Measurements from ENCODE around the gene MIEF1.
"Not testable (repeated sequence)": the region's sequence is repeated elsewhere in the genome, so short reads cannot be mapped to it uniquely, and the experiment has no call there.

Gene MIEF1

GRCh38 chr22:39512026-39512425 lies 9.9 kb downstream of the MIEF1 start:
- H3K4me1 Mint-ChIP-seq = peaks cover 49% of the 10 kb centered on the region
- H3K27me3 Mint-ChIP-seq = no peaks in the 10 kb centered on the region
- peaks cover 73% of the 10 kb centered on the region for H3K36me3 Mint-ChIP-seq
- H3K27ac Mint-ChIP-seq = no peak overlapping the region
- no peaks in the 10 kb centered on the region for H3K9me3 Mint-ChIP-seq
- H3K4me3 Mint-ChIP-seq = no peak overlapping the region
- ATAC-seq = no peak

- ATAC-seq = no peak
- H3K36me3 Mint-ChIP-seq = peaks cover 64% of the 10 kb centered on the region
- H3K4me3 Mint-ChIP-seq = no peak overlapping the region
- H3K27me3 Mint-ChIP-seq = no peaks in the 10 kb centered on the region
- peaks cover 43% of the 10 kb centered on the region for H3K4me1 Mint-ChIP-seq
- no peak overlapping the region for H3K27ac Mint-ChIP-seq
- no peaks in the 10 kb centered on the region for H3K9me3 Mint-ChIP-seq
These were observed 11.7 kb downstream of the MIEF1 start for GRCh38 chr22:39513791-39514190.

GRCh38 chr22:39514373-39514973 lies 12.4 kb downstream of the MIEF1 start:
- no peaks in the 10 kb centered on the region for H3K9me3 Mint-ChIP-seq
- ATAC-seq = no peak
- no peaks in the 10 kb centered on the region for H3K27me3 Mint-ChIP-seq
- no peak overlapping the region for H3K27ac Mint-ChIP-seq
- peaks cover 57% of the 10 kb centered on the region for H3K36me3 Mint-ChIP-seq
- H3K4me1 Mint-ChIP-seq = peaks cover 43% of the 10 kb centered on the region
- no peak overlapping the region for H3K4me3 Mint-ChIP-seq

- Mint-ChIP-seq H3K27ac (peak overlapping the region; percentile 82), H3K4me1 (peaks cover 38% of the 10 kb centered on the region), H3K36me3 (peaks cover 53% of the 10 kb centered on the region), H3K4me3 (no peak overlapping the region), H3K27me3 (no peaks in the 10 kb centered on the region), H3K9me3 (no peaks in the 10 kb centered on the region)
- no peak for ATAC-seq
These were observed 13.4 kb downstream of the MIEF1 start for GRCh38 chr22:39515266-39516050.

GRCh38 chr22:39517470-39517869 lies 15.4 kb downstream of the MIEF1 start:
- Mint-ChIP-seq H3K27me3 (no peaks in the 10 kb centered on the region), H3K36me3 (peaks cover 58% of the 10 kb centered on the region), H3K4me3 (no peak overlapping the region), H3K9me3 (no peaks in the 10 kb centered on the region), H3K4me1 (peaks cover 42% of the 10 kb centered on the region), H3K27ac (no peak overlapping the region)
- ATAC-seq = no peak

GRCh38 chr22:39518144-39518786 lies 16.2 kb downstream of the MIEF1 start:
- ATAC-seq = no peak
- Mint-ChIP-seq H3K4me3 (peak overlapping the region; percentile 98), H3K9me3 (no peaks in the 10 kb centered on the region), H3K4me1 (peaks cover 50% of the 10 kb centered on the region), H3K36me3 (peaks cover 58% of the 10 kb centered on the region), H3K27ac (peak overlapping the region; percentile 91), H3K27me3 (no peaks in the 10 kb centered on the region)

GRCh38 chr22:39518996-39519680 lies 17.0 kb downstream of the MIEF1 start:
- H3K4me1 Mint-ChIP-seq = peaks cover 56% of the 10 kb centered on the region
- H3K9me3 Mint-ChIP-seq = no peaks in the 10 kb centered on the region
- H3K36me3 Mint-ChIP-seq = peaks cover 55% of the 10 kb centered on the region
- H3K4me3 Mint-ChIP-seq = peak overlapping the region; percentile 98
- ATAC-seq = no peak
- peak overlapping the region; percentile 91 for H3K27ac Mint-ChIP-seq
- no peaks in the 10 kb centered on the region for H3K27me3 Mint-ChIP-seq

- peak; percentile 97 for ATAC-seq
- Mint-ChIP-seq H3K36me3 (peaks cover 55% of the 10 kb centered on the region), H3K9me3 (no peaks in the 10 kb centered on the region), H3K27ac (peak overlapping the region; percentile 91), H3K27me3 (no peaks in the 10 kb centered on the region), H3K4me3 (peak overlapping the region; percentile 98), H3K4me1 (peaks cover 56% of the 10 kb centered on the region)
These were observed 17.7 kb downstream of the MIEF1 start for GRCh38 chr22:39519681-39520225.

- ATAC-seq = peak; percentile 72
- Mint-ChIP-seq H3K27ac (peak within 1 kb of the TSS; percentile 91), H3K36me3 (peaks cover 58% of the 10 kb centered on the region), H3K4me1 (peaks cover 60% of the 10 kb centered on the region), H3K27me3 (no peaks in the 10 kb centered on the region), H3K9me3 (no peaks in the 10 kb centered on the region), H3K4me3 (peak within 1 kb of the TSS; percentile 98)
These were observed 18.4 kb downstream of the MIEF1 start, which contains the start of gene ATF4 for GRCh38 chr22:39520226-39521105. Gene ATF4 (plus strand): TSS chr22:39520562. CDS start chr22:39521446, 884 bp downstream.

GRCh38 chr22:39521106-39521885 lies 19.2 kb downstream of the MIEF1 start:
- not testable (repeated sequence) for ATAC-seq, H3K27me3 Mint-ChIP-seq, H3K9me3 Mint-ChIP-seq

GRCh38 chr22:39522091-39522490 lies 20.0 kb downstream of the MIEF1 start:
- Mint-ChIP-seq H3K4me3 (peak overlapping the region; percentile 98), H3K4me1 (peaks cover 64% of the 10 kb centered on the region), H3K27ac (peak overlapping the region; percentile 91), H3K36me3 (peaks cover 61% of the 10 kb centered on the region)
- ATAC-seq, H3K27me3 Mint-ChIP-seq, H3K9me3 Mint-ChIP-seq: not testable (repeated sequence)

More at GRCh38 chr22:39521106-39521885, 19.2 kb downstream of the MIEF1 start:
- peaks cover 60% of the 10 kb centered on the region for H3K4me1 Mint-ChIP-seq
- H3K27ac Mint-ChIP-seq = peak overlapping the region; percentile 91
- H3K4me3 Mint-ChIP-seq = peak overlapping the region; percentile 98
- H3K36me3 Mint-ChIP-seq = peaks cover 58% of the 10 kb centered on the region

GRCh38 chr22:39522567-39523300 lies 20.6 kb downstream of the MIEF1 start:
- peaks cover 64% of the 10 kb centered on the region for H3K36me3 Mint-ChIP-seq
- peak overlapping the region; percentile 91 for H3K27ac Mint-ChIP-seq
- ATAC-seq = no peak
- H3K4me1 Mint-ChIP-seq = peaks cover 71% of the 10 kb centered on the region
- H3K9me3 Mint-ChIP-seq = no peaks in the 10 kb centered on the region
- H3K27me3 Mint-ChIP-seq = no peaks in the 10 kb centered on the region
- H3K4me3 Mint-ChIP-seq = peak overlapping the region; percentile 98

Data from stimulated activated memory B cell treated with anti-CD40 and anti-IgM and Interleukin-4, amounts not matched to agents 10 μg/mL and 1 μg/mL and 100 μg/mL, for 72 hours (primary cell).